ENCODE data around the gene TSPAN10.
"Not testable (repeated sequence)": the region's sequence is repeated elsewhere in the genome, so short reads cannot be mapped to it uniquely, and the experiment has no call there.

The TSPAN10 gene

GRCh38 chr17:81636505-81637288 is at the start of gene TSPAN10, which contains the start of gene NPLOC4:
Gene TSPAN10, plus strand, starts transcription at chr17:81637196. Its CDS starts 5,217 bp downstream, at chr17:81642413.
Gene NPLOC4, minus strand, starts transcription at chr17:81637112. Its CDS starts 182 bp downstream, at chr17:81636930.
- DNase-seq (ENCODE audit: low spot score), result peak; percentile 88

DNA sequence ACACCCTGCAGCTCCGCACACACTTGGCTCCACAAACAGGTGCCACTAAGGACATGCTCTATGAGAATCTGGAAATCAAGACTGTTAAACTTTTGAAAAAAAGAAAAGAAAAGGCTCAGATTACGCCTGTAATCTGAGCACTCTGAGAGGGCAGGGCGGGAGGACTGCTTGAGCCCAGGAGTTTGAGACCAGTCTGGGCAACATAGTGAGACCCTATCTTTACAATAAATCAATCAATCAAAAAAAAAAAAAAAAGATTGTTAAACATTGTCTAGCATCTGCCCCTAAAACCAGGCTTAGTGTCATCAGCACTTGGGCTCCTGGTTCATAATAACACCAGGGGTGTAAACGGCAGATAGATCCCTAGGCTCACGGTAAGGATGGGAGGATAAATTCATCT is 47.4 kb upstream of the TSPAN10 start:
- no peak for DNase-seq (ENCODE audit: low spot score)

- no peak for DNase-seq (ENCODE audit: low spot score)
Measured at GRCh38 chr17:81590121-81590520, 46.9 kb upstream of the TSPAN10 start.

- no peak for DNase-seq (ENCODE audit: low spot score)
Measured at GRCh38 chr17:81591971-81592370, 45.0 kb upstream of the TSPAN10 start.

DNA sequence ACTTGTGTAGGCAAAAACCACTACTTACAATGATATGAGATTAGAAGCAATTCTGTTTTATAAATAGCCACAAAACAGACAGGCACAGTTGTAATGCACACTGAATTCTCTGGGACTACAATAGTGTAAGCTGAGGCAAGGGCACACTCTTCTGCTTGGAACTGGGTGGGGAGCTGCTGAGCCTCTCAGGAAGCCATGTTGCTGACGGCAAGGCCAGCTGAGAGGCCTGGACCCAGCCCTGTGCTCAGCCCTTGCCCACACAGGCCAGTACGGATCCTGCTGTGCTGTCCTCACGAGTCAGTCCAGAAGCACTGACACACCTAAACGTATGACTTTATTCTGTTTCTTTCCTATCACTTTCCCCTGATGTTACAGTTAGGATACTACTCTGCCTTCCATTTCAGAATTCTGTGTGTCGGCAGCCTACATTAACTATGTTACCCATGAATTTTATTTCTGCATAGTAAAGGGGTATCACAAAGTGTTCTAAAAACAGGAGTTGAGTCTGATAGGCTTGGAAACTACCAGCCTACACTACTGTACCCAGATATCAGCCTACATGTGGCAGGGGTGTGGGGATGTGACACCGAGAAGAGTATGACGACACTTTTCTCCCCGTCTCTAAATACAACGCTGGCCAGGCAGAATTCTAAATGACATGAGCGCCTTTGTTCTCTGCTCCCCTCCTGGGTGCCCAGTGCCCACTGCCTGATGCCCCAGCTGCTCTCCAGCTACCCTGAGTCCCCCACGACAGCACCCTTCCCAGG is 43.7 kb upstream of the TSPAN10 start:
- no peak for DNase-seq (ENCODE audit: low spot score)

- DNase-seq (ENCODE audit: low spot score), result peak; percentile 36
Measured at GRCh38 chr17:81599719-81600486, 37.1 kb upstream of the TSPAN10 start.

- peak; percentile 76 for DNase-seq (ENCODE audit: low spot score)
Measured at GRCh38 chr17:81601525-81602120, 35.4 kb upstream of the TSPAN10 start.

DNA sequence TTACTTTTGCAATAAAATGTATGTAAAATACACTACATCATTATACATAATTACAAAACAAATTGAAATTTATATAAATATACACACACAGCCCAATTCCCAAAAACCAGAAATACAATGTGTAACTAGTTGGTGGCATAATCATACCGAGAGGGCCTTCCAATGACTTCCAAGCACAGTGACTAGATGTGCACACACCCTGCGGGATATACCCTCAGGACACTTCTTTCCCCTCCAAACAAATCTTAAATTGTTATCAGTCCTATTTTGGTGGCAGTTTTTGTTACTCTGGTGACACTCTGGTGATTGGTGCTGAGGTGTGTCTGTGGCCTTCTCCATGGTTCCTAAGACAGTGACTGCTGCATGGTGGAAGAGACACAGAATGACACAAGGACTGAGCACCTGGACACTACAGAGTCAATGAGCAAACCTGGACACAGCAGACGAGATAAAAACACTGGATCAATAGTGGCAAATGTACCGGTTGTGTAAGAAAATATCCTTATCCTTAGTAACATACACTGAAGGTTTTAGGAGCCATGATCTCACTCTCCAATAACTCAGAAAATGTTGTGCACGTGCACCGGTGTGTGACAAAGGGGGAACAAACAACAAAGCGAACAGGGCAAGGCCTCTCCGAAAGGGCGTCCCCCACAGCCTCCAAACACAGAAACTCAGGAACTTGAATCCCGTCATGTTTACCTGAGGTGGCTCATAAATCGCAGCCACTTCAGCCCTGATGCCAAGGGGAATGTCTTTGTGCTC is 33.0 kb upstream of the TSPAN10 start:
- peak; percentile 56 for DNase-seq (ENCODE audit: low spot score)

GRCh38 chr17:81607431-81607830 is 29.6 kb upstream of the TSPAN10 start:
- DNase-seq (ENCODE audit: low spot score), result no peak

DNA sequence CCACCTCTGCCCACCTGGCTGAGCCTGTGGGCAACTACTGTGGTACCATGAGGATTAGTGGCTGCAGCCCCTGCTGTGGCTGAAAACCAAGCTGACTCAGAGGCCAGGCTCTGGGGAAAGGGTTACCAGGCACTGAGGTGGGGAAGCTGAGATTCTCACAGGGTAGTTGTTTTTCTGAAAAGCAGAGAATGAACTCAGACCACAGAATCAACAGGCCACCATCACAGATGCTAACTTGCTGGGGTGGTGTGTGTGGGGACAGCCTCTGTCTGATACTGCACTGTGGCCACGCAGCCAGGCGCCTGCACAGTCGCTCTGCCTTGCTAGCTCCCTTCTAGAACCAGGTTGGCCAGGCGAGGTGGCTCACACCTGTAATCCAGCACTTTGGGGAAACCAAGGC is 28.9 kb upstream of the TSPAN10 start:
- DNase-seq (ENCODE audit: low spot score), result no peak

GRCh38 chr17:81608605-81609004 is 28.4 kb upstream of the TSPAN10 start:
- no peak for DNase-seq (ENCODE audit: low spot score)

GRCh38 chr17:81609541-81610311 is 27.3 kb upstream of the TSPAN10 start:
- DNase-seq (ENCODE audit: low spot score), result no peak

DNA sequence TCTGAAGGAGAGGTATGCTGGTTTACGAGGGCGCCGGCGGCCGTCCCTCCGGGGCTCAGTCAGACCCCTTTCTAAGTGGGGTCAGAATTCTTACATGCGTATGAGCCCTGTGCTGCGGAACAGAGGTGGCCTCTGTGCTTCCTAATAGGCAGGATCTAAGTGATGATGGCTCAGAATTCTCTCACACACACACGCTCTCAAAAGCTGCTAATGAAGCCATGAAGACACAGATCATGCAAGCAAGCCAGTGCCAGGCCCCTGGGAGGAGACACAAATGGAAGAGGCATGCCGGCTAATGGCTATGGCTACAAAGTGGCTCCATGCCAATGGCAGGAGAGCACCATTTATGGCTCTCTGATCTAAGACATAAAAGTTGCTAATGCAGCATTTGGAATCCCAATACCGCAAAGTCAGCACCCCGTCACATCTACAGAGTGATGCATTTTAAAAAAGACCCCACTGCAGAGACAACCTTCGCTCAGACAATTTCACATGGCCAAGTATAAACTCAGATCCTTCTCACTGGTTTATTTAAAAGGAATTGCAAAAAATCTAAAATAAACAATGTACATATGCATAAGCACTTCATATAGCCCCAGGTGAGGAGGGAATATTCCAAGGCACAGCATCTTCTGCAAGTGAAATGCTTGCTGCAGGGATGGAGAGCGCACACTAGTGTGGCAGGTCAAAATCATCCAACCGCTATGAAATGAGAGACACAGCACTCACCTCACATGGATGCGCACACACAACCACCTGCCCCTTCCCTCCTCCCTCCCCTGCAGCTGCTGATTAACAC is 24.6 kb upstream of the TSPAN10 start:
- no peak for DNase-seq (ENCODE audit: low spot score)

GRCh38 chr17:81615401-81615930 is 21.5 kb upstream of the TSPAN10 start:
- no peak for DNase-seq (ENCODE audit: low spot score)

GRCh38 chr17:81616877-81617276 is 20.1 kb upstream of the TSPAN10 start:
- DNase-seq (ENCODE audit: low spot score), result no peak

GRCh38 chr17:81618307-81618706 is 18.7 kb upstream of the TSPAN10 start:
- DNase-seq (ENCODE audit: low spot score), result not testable (repeated sequence)

DNA sequence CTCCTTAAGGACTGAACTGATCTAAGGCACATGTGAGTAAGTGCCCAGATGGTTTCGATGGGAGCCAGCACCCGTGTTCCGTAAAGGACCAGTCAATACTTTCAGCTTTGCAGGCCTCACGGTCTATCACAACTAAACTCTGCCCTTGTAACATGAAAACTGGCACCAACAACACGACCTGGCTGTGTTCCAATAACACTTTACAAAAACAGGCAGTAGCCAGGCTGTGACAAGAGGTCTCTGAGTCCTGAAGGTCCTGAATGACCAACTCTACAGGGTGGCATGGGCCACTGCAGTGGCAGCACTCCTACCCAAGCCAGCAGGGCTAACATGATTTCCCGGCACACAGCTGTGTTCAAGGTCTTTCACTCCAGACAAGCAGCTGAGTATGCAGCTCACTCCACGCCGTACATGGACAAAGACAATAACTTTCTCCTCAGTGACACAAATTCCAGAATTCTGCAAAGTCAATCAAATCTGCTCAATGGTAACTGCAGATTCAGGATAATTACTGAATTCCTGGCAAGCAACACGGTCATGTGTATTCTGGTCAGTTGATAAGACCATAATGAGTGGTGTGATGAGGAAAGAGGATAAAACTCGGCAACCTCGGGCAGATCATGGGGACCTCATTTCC is 15.4 kb upstream of the TSPAN10 start:
- no peak for DNase-seq (ENCODE audit: low spot score)

- no peak for DNase-seq (ENCODE audit: low spot score)
Measured at GRCh38 chr17:81630274-81630673, 6.7 kb upstream of the TSPAN10 start.

GRCh38 chr17:81631482-81631881 is 5.5 kb upstream of the TSPAN10 start:
- no peak for DNase-seq (ENCODE audit: low spot score)

Data from kidney tubule cell (primary cell).